ENCODE data around the gene TNS2. TPM values are rescaled to one million over a fixed set of nuclear protein-coding genes. Genes with fewer than 3 reads are reported as not detected.

The TNS2 gene
- total RNA-seq, 1 experiment from 2014 or later, result 4.4 TPM

DNA sequence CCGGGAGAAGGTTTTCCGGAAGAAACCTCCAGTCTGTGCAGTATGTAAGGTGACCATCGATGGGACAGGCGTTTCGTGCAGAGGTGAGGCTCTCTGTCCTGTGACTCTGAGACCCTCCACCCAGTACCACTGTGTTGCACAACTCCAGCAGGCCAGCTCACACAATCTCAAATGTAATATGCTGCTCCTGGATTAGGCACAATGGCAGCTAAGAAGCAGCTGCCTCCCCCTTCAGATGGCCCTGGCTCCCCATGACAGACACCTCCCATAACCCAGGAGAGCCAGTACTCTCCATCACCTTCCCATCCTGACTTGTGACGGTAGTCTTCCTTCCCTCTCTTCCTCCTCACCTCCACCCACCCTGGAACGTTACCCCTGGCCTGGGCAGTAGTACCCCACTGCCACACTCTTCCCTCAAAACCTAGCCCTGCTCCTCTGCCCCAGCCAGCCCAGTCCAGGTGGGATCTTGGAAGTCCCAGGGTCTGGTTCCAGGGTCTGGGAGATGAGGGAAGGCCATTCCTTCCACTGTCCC lies 2.1 kb downstream of the TNS2 start:
- H3K4me3 Mint-ChIP-seq (ENCODE audit: unreplicated experiment), result peak overlapping the region; percentile 14
- intact Hi-C loops (cut with micrococcal nuclease; ENCODE audit: unreplicated experiment), result no loop called here
- POLR2A ChIA-PET, result no interaction called here
- TSS peak; percentile 29 for BruUV-seq (replicated peaks)
- H3K27me3 ChIP-seq (replicated peaks; ENCODE audit: control insufficient read depth, insufficient read depth, low read length), result no peaks in the 10 kb centered on the region
- no peak overlapping the region for H3K4me3 ChIP-seq (ENCODE audit: low read depth, low read length)
- peaks cover 59% of the 10 kb centered on the region for H3K4me1 ChIP-seq
- CTCF ChIA-PET, result interaction anchor here (0.5 to 2.1 kb wide), 3 partner anchors 14 to 1075 kb away, joined by 4 to 8 read pairs (median 4); partner anchors contain the start of gene SPRYD3
- peak overlapping the region; percentile 69 for H3K27ac Mint-ChIP-seq (ENCODE audit: unreplicated experiment)
- no peaks in the 10 kb centered on the region for H3K27me3 Mint-ChIP-seq (ENCODE audit: insufficient read depth, unreplicated experiment)
- H3K36me3 ChIP-seq (ENCODE audit: control insufficient read depth, insufficient read depth, low read length), result no peaks in the 10 kb centered on the region
- H3K9me3 ChIP-seq, result no peaks in the 10 kb centered on the region
- peaks cover 23% of the 10 kb centered on the region for H3K4me1 Mint-ChIP-seq (ENCODE audit: low read depth, unreplicated experiment)
- TF ChIP-seq, protein P1, sequence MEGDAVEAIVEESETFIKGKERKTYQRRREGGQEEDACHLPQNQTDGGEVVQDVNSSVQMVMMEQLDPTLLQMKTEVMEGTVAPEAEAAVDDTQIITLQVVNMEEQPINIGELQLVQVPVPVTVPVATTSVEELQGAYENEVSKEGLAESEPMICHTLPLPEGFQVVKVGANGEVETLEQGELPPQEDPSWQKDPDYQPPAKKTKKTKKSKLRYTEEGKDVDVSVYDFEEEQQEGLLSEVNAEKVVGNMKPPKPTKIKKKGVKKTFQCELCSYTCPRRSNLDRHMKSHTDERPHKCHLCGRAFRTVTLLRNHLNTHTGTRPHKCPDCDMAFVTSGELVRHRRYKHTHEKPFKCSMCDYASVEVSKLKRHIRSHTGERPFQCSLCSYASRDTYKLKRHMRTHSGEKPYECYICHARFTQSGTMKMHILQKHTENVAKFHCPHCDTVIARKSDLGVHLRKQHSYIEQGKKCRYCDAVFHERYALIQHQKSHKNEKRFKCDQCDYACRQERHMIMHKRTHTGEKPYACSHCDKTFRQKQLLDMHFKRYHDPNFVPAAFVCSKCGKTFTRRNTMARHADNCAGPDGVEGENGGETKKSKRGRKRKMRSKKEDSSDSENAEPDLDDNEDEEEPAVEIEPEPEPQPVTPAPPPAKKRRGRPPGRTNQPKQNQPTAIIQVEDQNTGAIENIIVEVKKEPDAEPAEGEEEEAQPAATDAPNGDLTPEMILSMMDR (IDR thresholded peaks at IDR 0.05; ENCODE audit: insufficient read depth in 1 of 2, low read depth in 1 of 2, low read length in 1 of 2, severe bottlenecking in 1 of 2, unreplicated experiment in 1 of 2), result no peak
- H3K9me3 Mint-ChIP-seq (ENCODE audit: unreplicated experiment), result no peaks in the 10 kb centered on the region
- DNase-seq, result peak in 1 of 2 experiments; percentile 23
- H3K36me3 Mint-ChIP-seq (ENCODE audit: insufficient read depth, unreplicated experiment), result peaks cover 21% of the 10 kb centered on the region

DNA sequence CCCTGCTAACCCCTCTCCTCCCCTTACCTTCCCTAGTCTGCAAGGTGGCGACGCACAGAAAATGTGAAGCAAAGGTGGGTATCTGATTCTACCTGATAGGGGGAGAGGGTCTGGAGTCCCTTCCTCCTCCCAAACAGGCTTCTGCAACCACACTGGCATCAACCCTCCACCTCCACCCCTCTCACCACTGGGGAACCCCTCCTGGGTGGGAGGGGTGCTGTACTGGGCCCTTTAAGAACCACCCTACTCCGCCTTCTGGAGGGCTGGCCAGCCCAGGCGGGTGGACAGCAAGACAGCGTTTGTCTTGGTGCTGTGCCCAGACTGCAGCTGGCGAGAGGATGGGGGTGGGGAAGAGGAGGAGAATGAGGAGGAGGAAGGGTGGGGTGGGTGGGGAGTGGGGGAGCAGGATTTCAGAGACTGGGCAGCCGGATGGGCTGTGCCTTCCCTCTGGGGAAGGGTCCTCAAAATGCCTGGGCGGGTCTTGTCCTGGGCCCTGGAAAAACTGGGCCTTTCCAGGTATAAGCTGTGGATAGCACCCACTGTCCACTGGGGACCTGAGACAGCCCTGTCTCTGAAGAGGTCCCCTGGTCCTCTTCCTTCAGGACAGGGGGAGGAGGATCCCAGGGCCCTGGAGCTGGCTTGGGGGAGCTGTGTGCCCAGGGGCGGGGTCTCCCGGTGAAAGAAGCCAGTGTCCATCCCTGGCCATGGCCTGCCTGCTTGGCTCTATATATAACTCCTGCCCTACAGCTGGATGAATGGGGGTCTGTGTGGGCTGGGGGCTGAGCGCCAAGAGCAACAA lies 2.8 kb downstream of the TNS2 start:
- no TSS peak for BruUV-seq (replicated peaks)
- no peak overlapping the region for H3K4me3 ChIP-seq (ENCODE audit: low read depth, low read length)
- Mint-ChIP-seq H3K9me3 (ENCODE audit: unreplicated experiment) (no peaks in the 10 kb centered on the region), H3K27me3 (ENCODE audit: insufficient read depth, unreplicated experiment) (no peaks in the 10 kb centered on the region), H3K4me3 (ENCODE audit: unreplicated experiment) (peak overlapping the region; percentile 14), H3K4me1 (ENCODE audit: low read depth, unreplicated experiment) (peaks cover 23% of the 10 kb centered on the region), H3K36me3 (ENCODE audit: insufficient read depth, unreplicated experiment) (peaks cover 20% of the 10 kb centered on the region), H3K27ac (ENCODE audit: unreplicated experiment) (peak overlapping the region; percentile 69)
- DNase-seq, result peak in 1 of 2 experiments; percentile 29
- H3K4me1 ChIP-seq, result peaks cover 57% of the 10 kb centered on the region
- no peaks in the 10 kb centered on the region for H3K36me3 ChIP-seq (ENCODE audit: control insufficient read depth, insufficient read depth, low read length)
- ChIA-PET POLR2A (no interaction called here), CTCF (interaction anchor here (0.7 to 2.1 kb wide), 2 partner anchors 14 to 47 kb away, joined by 5 to 8 read pairs; partner anchors contain the start of gene EIF4B)
- intact Hi-C loops (cut with micrococcal nuclease; ENCODE audit: unreplicated experiment), result no loop called here
- H3K9me3 ChIP-seq, result no peaks in the 10 kb centered on the region
- TF ChIP-seq, protein P1 (IDR thresholded peaks at IDR 0.05; ENCODE audit: insufficient read depth in 1 of 2, low read depth in 1 of 2, low read length in 1 of 2, severe bottlenecking in 1 of 2, unreplicated experiment in 1 of 2), result no peak
- no peaks in the 10 kb centered on the region for H3K27me3 ChIP-seq (replicated peaks; ENCODE audit: control insufficient read depth, insufficient read depth, low read length)

DNA sequence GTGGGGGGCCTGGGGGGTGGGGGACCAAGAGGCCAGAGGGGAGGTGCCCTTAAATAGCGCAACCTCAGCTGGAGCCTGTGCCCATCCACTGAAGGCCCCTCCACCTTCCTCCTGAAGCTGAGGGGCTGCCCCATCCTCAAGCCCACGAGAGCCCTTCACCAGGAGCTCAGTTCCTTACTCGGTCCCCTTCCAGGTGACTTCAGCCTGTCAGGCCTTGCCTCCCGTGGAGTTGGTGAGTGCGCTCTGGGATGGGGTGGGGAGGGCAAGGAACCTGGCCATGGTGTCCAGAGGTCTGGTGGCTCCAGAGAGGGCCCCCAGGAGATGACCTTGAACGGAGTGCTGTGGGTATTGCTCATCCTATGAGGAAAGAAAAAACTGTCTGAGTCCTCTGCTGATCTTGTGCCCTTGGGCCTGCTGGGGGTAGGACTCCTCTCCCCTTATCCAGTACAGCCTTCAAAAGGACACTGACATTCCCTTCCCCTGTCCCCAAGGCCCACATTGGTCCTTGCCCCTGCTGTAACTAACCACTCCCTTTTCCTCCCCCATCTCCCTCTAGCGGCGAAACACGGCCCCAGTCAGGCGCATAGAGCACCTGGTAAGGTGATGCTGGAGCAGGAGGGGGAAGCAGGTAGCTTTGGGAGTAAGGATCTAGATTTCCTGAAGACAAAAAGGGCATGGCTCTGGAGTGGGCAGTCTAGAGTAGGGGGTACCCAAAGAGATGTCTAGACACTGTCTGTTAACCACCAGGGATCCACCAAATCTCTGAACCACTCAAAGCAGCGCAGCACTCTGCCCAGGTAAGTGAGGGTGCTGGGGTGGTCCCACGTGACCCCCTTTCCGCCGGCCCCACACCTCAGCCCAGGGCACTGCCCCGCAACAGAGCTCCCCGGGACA lies 3.6 kb downstream of the TNS2 start:
- no peaks in the 10 kb centered on the region for H3K27me3 Mint-ChIP-seq (ENCODE audit: insufficient read depth, unreplicated experiment)
- H3K27ac Mint-ChIP-seq (ENCODE audit: unreplicated experiment), result peak overlapping the region; percentile 97
- no peaks in the 10 kb centered on the region for H3K27me3 ChIP-seq (replicated peaks; ENCODE audit: control insufficient read depth, insufficient read depth, low read length)
- peaks cover 48% of the 10 kb centered on the region for H3K4me1 ChIP-seq
- TSS peak; percentile 29 for BruUV-seq (replicated peaks)
- intact Hi-C loops (cut with micrococcal nuclease; ENCODE audit: unreplicated experiment), result no loop called here
- ChIA-PET POLR2A (interaction anchor here (0.6 to 1.6 kb wide), 5 partner anchors 26 to 156 kb away, joined by 3 to 12 read pairs (median 4); partner anchors contain the start of genes EIF4B, SOAT2 and SPRYD3), CTCF (interaction anchor here (0.5 to 2.3 kb wide), 18 partner anchors 9 to 320 kb away, joined by 3 to 32 read pairs (median 5); partner anchors contain the start of genes AAAS, EIF4B, SOAT2 and SPRYD3)
- peaks cover 20% of the 10 kb centered on the region for H3K36me3 Mint-ChIP-seq (ENCODE audit: insufficient read depth, unreplicated experiment)
- H3K4me3 Mint-ChIP-seq (ENCODE audit: unreplicated experiment), result peak overlapping the region; percentile 98
- H3K9me3 ChIP-seq, result no peaks in the 10 kb centered on the region
- no peaks in the 10 kb centered on the region for H3K9me3 Mint-ChIP-seq (ENCODE audit: unreplicated experiment)
- DNase-seq, result peak; percentile 91
- H3K4me1 Mint-ChIP-seq (ENCODE audit: low read depth, unreplicated experiment), result peaks cover 22% of the 10 kb centered on the region
- TF ChIP-seq, protein P1 (IDR thresholded peaks at IDR 0.05; ENCODE audit: insufficient read depth in 1 of 2, low read depth in 1 of 2, low read length in 1 of 2, severe bottlenecking in 1 of 2, unreplicated experiment in 1 of 2), result peak; percentile 86 to 90
- no peaks in the 10 kb centered on the region for H3K36me3 ChIP-seq (ENCODE audit: control insufficient read depth, insufficient read depth, low read length)
- peak overlapping the region; percentile 78 for H3K4me3 ChIP-seq (ENCODE audit: low read depth, low read length)

All from Caco-2 (cell line).